Measurements from ENCODE around the gene PTPRG.

DNA sequence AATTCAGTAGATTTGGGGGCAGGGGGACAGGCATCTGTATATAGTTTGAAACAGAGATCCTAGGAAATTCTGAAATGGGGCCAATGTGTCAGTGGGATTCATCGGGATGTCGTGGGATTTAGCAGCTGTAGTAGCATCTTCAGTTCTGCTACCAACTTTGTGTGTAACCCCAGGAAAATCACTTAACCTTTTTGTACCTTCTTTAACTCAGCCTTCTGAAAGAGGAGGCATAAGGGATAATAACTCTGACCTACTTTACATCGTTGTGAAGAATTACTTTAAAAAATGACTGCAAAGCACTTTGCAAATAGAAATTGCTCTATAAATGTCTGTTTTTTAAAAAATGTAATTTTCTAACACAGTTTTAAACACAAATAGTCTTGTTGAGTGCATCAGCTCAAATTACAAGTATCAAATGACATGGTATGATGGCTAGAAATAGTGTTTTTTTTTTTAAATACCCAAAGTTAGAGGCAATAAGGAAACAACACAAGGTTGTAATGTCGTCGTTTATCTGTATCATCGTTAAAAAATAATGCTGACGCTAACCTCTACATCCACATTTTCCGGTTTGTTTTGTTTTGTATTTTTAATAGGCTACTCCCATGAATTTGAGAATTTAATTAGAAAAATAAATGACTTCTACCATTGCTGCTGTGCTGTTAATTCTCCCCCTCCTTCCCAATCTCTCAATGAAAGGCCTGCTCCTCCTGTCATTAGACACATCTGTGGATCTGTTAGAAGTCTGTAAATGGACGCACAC, 338.5 kb downstream of the PTPRG start:
- no peak for TF ChIP-seq MAZ (IDR thresholded peaks at IDR 0.05; ENCODE audit: borderline replicate concordance, low read depth, low read length)
- no peak for TF ChIP-seq MAZ (CRISPR knock-in tag; IDR thresholded peaks at IDR 0.05; ENCODE audit: low read depth)
- TF ChIP-seq EHMT2 (IDR thresholded peaks at IDR 0.05; ENCODE audit: borderline replicate concordance, low read depth, low read length): no peak
- no peak for TF ChIP-seq ZNF570 (CRISPR knock-in tag; IDR thresholded peaks at IDR 0.05; ENCODE audit: borderline replicate concordance)
- no peak for TF ChIP-seq KMT2A (CRISPR knock-in tag; IDR thresholded peaks at IDR 0.05)
- no peak for TF ChIP-seq KDM5B (CRISPR knock-in tag; IDR thresholded peaks at IDR 0.05; ENCODE audit: borderline replicate concordance)
- TF ChIP-seq MEF2D (CRISPR knock-in tag; IDR thresholded peaks at IDR 0.05): no peak
- no peak for TF ChIP-seq FLYWCH1 (CRISPR knock-in tag; IDR thresholded peaks at IDR 0.05)
- no peak for TF ChIP-seq ETV5 (CRISPR knock-in tag; IDR thresholded peaks at IDR 0.05; ENCODE audit: borderline replicate concordance)

Data from HepG2 (cell line).